GM21723 (cell line): ENCODE results near the gene SNTG2.

Source experiments
- ATAC-seq: cut with Tn5 transposase; IDR thresholded peaks from one replicate; pipeline ENCODE4 v1.9.1; 2021; ENCODE audit warnings: mild to moderate bottlenecking, moderate library complexity; ENCODE audit not compliant: unreplicated experiment

Gene SNTG2

GRCh38 chr2:951224-952006, 766 bp downstream of the SNTG2 start:
- ATAC-seq = no peak

DNA sequence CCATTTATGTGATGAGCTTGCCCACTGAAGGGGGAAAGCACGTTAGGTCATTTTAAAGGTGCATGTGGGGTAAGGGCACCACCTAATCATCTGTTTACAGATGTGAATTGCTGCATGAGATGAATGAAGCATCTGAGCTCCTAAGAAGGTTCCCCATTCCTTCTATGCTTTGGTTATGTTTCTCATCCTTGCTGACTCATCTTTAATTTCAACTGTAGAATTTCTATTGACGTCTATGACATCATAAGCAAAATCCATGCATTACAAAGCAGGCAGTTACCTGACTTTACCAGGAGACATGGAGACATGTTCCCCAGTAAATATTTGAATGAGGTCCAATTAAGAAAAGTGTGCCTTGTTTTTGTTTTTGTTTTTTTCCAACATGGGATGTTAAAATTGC, 2.8 kb downstream of the SNTG2 start:
- ATAC-seq = no peak

GRCh38 chr2:953975-954686, 3.5 kb downstream of the SNTG2 start:
- no peak for ATAC-seq

- no peak for ATAC-seq
These were observed 4.0 kb downstream of the SNTG2 start for GRCh38 chr2:954687-955000.

DNA sequence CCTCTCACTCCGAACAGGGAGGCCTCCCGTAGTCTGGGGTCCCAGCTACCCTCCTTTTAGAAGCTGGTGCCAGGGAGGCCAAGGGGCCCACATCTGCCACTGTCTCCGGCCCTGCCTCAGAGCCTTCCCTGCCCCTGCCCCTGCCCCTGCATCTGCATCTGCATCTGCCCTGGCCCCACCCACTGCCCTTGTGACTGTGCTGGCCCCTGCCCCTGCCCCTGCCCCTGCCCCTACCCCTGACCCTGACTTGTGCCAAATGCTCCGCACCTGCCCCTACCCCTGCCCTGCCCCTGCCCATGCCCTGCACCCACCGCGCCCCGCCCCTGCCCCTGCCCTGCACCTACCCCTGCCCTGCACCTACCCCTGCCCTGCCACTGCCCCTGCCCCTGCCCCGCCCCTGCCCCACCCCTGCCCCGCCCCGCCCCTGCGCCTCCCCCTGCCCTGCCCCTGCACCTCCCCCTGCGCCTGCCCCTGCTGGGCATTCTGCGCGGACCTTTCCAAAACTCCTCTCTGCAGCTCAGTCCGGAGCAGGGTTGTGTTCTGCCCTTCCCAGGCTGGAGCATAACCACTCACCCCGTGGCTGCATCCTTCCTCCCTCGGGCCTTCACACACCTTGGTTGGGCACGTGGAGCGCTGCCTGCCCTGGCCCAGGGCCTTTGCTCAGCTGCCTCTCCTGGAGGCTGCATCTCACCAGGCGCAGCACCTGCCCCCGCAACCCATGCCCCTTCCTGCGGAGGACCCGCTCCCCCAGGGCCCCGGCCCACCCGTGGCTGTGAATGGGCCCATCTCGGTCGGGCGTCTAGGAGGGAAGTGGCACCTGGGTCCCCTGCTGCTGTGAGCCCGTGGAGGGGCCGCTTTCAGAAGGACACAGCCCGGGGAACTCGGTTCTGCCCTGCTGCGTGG, 5.4 kb downstream of the SNTG2 start:
- ATAC-seq = no peak

- ATAC-seq = no peak
These were observed 8.8 kb downstream of the SNTG2 start for GRCh38 chr2:959457-959856.

DNA sequence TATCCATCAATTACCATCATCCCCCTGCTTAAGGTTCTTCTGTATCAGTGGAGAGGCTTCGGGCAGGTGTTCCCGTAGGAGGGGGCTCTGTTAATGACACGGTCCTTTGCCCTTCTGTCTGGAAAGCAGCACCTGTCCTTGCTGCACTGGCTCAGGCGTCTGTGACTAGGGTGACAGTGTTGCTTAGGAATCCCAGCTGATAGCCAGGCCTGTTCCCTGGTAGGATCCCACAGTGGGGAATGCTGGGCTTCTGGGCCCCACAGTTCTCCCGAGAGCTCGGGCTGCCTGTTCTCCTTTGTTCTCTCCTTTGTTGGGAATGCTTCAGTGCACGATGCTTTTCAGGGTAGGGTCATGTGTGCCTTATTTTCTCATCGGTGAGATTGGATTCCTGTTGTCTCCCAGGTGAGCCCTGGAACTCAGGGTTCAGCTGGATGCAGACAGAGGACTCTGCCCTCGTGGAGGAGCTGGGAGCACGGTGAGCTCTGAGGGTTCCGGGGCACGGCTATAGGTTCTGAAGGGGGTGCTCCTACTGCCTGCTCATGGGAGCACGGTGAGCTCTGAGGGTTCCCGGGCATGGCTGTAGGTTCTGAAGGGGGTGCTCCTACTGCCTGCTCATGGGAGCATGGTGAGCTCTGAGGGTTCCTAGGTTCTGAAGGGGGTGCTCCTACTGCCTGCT, 9.6 kb downstream of the SNTG2 start:
- ATAC-seq = no peak

- no peak for ATAC-seq
These were observed 11.1 kb downstream of the SNTG2 start for GRCh38 chr2:961786-962185.

DNA sequence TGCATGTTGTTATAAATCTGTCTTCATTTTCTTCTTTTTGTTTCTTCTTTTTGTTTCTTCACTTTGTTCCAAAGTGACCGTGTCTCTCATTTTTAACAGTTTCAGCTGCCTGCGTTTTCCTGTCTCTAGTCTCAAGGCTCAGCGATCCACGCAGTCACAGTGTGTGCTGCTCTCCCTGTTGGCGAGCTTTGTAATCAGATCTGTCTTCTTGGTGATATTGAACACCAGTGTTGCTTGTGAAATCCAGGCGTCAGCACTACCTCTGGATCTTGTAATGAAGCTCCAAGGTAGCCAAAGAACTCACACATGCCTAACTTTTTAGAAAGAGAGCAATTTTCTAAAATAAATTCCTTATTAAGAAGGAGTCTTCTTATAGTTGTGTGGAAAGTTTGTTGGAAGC, 13.2 kb downstream of the SNTG2 start:
- ATAC-seq = no peak

- no peak for ATAC-seq
These were observed 13.9 kb downstream of the SNTG2 start for GRCh38 chr2:964562-964961.

DNA sequence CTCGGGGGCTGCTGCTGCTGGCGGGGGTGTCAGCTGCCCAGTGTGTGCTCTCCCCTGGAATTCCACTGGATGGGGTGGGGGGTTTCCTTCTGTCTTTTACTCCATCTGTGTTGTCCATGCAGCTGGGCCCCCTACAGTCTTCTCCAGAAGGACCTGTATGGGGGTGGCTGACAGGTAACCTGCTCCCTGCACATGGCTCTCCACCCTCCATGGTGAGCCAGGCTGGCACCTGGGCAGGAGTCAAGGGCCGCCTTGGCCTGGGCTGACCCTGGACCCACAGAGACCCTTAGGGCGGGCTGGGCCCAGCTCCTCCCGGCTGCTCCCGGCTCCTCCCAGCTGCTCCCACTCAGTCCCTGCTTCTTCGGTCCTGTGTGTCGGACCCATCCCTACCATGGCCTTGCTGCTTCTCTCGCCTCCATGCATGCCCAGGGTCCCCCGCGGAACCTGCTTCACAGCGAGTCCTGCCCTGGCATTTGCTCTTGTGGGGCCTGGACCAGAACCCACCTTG, 15.0 kb downstream of the SNTG2 start:
- ATAC-seq = no peak

- no peak for ATAC-seq
These were observed 22.5 kb downstream of the SNTG2 start for GRCh38 chr2:973129-973528.

GRCh38 chr2:974054-974453, 23.4 kb downstream of the SNTG2 start:
- ATAC-seq = peak; percentile 91

DNA sequence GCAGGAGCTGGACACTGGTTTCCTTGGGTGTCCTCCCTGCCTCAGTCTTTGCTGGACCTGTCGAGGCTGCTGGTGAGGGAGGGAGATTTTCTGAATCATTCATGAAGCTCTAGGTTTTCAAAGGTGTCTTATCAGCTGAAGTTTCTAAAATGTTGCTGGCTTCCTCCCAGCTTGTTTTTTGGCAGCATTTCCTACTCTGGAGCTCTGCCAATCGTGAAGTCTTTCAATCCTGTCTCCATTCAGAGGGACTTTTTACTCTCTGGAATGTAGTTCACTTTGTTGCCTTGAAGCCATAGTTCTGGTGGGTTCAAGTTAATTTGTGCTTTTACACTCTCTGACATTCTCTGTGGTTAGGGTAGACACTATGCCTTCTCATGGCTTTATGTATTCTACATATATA, 23.9 kb downstream of the SNTG2 start:
- ATAC-seq = peak; percentile 29

- ATAC-seq = no peak
These were observed 24.4 kb downstream of the SNTG2 start for GRCh38 chr2:975095-975494.

- ATAC-seq = peak; percentile 81
These were observed 28.6 kb downstream of the SNTG2 start for GRCh38 chr2:979069-979928.

DNA sequence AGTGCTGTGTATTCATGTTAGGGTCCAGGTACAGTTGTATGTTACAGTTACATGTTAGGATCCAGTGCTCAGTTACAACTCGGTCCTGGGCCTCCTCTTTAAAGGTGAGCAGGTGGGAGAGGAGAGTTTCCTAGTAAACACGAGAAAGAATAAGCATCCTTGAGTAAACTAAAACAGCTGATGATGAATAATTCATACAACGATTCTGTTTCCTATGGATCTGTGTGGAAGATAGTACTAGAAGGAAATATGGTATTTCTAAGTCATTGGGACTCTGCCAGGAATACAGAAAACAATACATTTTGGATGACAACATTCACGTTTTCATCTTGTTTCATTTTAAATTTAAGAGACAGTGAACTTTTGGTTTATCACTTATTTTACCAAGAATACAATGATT, 29.5 kb downstream of the SNTG2 start:
- ATAC-seq = no peak

DNA sequence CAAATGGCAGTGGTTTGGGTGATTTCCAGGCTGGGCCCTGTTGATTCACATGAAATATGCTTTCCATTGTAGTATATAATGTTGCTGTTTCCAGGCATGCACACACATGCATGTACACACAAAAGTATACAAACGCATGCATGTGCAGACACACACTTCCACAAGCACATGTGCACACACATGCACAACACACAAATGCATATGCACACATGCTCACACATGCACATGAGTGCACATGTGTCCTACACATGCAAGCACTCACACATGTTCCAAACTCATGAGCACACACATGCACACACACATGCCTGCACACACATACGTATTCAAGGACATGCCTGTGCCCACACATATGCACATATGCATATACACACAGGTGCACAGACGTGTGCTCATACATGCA, 30.6 kb downstream of the SNTG2 start:
- no peak for ATAC-seq

DNA sequence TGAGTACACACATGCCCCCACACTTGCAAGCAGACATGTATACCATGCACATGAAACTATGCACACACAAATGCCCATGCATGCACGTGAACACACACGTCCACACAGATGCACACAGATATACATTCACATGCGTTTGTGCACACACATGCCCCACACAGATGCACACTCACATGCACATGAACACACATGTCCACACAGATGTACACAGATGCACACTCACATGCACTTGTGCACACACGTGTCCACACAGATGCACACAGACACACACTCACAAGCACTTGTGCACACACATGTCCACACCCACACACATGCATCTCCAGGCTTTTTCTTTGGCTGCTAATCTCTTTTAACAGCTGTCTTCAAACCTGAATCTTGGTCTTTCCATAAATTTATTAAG, 31.1 kb downstream of the SNTG2 start:
- no peak for ATAC-seq

DNA sequence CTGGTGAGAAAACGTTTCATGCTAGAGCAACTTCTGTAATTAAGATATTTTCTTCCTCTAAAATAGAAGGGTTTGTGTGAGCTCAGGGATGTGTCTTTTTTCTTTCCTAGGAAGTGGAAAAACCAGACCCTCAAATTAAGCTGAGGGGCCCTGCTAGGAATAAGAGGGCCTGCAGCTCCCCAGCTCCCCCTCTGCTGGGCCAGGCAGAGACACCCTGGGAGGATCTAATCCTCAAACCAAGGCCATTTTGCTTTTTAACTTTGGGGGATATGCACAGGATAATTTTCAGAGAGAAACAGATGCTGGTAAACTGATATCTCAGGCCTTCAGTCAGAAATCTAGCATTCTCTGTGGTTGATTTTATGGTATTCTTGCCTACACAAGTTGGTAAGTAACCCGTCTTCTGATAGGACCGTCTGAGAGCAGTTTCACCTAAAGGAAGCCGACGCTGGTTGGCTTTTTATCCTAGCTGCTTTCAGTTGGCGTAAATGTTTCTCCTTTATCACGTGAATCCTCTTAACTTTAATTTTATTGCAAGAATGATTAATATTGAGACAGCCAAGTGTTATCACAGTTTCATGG, 34.8 kb downstream of the SNTG2 start:
- no peak for ATAC-seq
